Activated CD4-positive, alpha-beta T cell treated with anti-CD3 and anti-CD28 coated beads, Interleukin-10, Interleukin-2, amounts not matched to agents 100 ng/mL and 50 ng/mL, durations not matched to agents 16 hours and 8 hours (primary cell): ENCODE results near the gene KIAA1328.
"Not testable (repeated sequence)": the region's sequence is repeated elsewhere in the genome, so short reads cannot be mapped to it uniquely, and the experiment has no call there.

Experiments used
- DNase-seq: peaks from one replicate; pipeline ENCODE4 v3.0.0-alpha.2; 2020

Gene KIAA1328

DNA sequence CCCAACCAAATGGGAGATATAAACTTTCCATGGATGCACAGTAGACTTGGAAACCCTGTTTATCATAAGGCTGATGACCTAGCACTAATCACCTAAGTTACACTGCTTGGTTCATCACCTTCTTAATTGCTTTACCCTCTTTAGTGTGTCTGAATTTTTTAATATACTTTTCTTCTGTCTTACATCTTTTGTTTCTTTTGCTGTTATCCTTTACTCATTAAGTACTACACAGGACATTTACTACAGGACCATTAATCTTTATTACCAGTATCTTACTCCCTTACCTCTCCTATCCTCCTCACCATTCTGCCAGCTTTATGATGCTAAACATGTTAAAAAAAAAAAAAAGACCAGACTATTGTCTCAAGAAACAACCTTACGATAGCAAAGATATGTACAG lies 333.6 kb downstream of the KIAA1328 start:
- no peak for DNase-seq

GRCh38 chr18:37163119-37163518 lies 334.2 kb downstream of the KIAA1328 start:
- DNase-seq = no peak

DNA sequence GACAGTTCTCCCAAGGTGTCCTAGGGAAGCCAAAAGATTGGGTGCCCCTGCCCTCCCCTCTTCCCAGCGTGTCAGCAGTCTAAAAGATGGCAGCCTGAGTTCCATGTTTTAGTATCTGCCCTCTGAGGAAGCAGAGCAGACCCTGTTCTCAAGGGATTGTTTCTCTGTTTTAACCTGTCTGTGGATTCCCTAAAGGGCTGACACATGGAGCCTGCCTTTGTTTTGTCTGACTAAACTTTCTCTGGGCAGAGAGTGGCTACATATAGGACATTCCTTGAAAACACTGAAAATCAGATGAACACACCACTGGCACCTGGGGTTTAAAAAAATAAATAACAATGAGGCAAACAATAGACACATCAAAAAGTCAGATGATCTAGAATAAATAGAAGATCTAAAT lies 337.6 kb downstream of the KIAA1328 start:
- no peak for DNase-seq

GRCh38 chr18:37166966-37167365 lies 338.0 kb downstream of the KIAA1328 start:
- not testable (repeated sequence) for DNase-seq

- DNase-seq = no peak
Observed at GRCh38 chr18:37170984-37171383, 342.1 kb downstream of the KIAA1328 start.

GRCh38 chr18:37173384-37173783 lies 344.5 kb downstream of the KIAA1328 start:
- DNase-seq = no peak

DNA sequence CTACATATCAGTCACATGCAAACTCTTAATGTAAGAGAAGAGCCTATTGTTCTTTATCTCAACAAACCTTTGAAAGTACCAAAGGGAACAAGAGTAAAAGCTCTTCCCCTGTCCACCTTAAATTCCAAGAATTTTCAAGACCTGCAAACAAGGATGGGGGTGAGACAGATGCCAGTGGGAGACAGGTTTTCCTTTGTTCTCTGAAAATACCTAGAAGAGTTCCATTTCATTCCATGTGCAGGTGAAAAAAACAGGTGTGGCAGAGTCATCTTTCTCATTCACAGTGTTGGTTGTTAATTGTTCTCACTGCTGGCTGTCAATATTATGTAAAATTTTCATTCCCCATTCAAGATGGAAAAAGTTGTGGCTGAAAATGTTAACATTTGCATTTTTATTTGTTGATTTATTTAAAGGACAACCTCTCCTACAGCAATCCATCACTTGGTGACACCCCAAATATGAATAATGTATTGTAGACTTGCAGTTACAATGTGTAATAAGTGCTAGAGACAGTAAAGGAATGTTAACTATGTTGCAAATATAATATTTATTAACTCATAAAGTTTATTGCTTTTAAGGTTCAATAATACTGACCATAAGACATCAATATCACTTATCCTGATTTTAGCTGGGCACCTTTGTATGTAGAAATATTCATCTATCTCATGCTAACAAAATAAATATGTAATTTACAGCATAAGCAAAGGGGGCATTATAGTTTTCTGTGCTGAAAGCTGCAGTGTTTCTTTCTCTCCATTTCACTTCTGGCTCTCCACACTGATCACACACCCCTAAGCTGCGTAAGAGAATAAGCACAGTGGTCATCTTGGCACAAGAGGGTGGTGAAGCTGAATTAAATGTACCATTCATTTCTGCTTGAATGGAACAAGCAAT lies 347.0 kb downstream of the KIAA1328 start:
- no peak for DNase-seq

GRCh38 chr18:37176621-37176934 lies 347.7 kb downstream of the KIAA1328 start:
- no peak for DNase-seq

GRCh38 chr18:37179384-37179783 lies 350.5 kb downstream of the KIAA1328 start:
- DNase-seq = no peak

GRCh38 chr18:37180086-37180485 lies 351.2 kb downstream of the KIAA1328 start:
- no peak for DNase-seq

- DNase-seq = no peak
Observed at GRCh38 chr18:37182340-37183135, 353.6 kb downstream of the KIAA1328 start.

- no peak for DNase-seq
Observed at GRCh38 chr18:37184209-37184868, 355.4 kb downstream of the KIAA1328 start.

DNA sequence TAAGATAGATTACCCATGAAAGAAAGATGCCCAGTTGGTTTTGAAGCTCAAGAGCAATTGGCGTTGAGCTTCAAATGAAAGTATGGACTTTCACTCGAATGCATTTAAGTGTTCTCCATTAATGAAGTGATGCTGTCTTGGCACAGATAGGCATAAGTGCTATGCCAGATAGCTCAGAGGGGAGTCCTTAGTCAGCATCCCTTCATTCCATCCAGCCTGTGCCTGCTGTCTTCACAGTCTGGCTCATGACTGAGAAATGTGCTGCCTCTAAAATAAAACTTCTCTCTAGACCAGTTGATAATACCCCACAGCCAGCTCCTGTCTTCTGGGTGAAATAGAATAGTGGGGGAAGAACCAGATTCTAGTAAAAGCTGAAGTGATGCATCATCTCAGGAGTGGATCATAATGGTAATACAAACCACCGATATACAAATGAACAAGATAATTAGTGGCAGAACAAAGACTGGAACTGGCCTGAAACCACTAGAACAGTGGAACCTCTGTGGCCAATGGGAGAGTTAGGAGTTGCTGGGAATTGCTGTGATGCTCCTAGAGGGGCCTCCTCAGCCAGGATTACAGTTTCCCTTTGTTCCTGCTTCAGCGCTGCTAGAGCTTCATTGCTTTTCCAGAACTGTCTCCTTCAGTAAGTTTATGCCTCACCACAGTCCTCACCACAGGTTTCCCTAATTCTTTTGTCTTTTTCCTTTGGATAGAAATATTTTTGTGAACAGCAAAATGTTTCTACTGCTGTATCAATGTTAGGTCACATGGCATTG lies 359.3 kb downstream of the KIAA1328 start:
- DNase-seq = no peak

GRCh38 chr18:37199741-37200140 lies 370.8 kb downstream of the KIAA1328 start:
- DNase-seq = no peak

GRCh38 chr18:37207343-37207742 lies 378.4 kb downstream of the KIAA1328 start:
- DNase-seq = no peak

DNA sequence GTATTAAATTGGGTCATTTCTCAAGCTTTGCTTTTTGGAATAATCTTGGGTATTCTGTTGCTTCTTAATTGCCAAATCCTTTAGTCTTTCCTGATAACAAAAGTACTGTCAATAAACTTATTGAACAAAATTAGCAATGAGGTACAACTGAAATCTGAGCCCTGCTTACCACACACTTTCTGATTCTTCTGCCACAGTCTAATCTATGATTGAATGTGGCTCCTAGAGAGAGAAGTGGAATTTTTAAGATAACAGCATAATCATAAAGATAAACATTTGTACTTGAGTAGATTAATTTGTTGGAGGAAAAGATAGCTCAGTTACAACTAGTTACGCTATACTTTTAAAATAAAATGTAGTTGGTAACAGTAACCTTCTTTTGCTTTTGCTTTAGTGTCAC lies 381.9 kb downstream of the KIAA1328 start:
- no peak for DNase-seq

DNA sequence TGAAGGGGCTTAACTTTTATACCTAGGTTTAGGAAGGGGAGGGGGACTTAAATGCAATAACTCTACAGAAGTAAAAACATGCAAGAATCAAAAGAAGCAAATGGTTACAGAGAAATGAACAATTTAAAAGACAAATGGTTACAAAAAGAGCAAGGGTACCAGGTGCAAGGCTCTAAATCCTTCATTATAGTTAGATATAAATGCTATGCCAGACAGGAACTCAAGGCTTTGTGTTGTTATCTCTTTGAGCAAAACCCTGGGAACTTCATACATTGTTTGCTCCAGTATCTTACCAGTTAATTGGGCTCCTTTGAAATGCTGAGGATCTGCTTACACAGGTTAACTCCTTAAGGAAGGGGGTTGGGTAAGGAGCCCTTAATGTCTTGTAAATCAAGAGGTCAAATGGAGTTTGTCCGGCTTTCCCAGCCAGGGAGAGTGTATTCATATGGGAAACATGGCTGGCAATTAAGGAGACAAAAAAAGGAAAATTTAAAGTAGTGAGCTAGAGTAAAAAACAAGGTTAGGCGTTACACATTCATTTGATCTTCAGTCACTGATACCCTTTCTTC lies 389.2 kb downstream of the KIAA1328 start:
- DNase-seq = no peak

DNA sequence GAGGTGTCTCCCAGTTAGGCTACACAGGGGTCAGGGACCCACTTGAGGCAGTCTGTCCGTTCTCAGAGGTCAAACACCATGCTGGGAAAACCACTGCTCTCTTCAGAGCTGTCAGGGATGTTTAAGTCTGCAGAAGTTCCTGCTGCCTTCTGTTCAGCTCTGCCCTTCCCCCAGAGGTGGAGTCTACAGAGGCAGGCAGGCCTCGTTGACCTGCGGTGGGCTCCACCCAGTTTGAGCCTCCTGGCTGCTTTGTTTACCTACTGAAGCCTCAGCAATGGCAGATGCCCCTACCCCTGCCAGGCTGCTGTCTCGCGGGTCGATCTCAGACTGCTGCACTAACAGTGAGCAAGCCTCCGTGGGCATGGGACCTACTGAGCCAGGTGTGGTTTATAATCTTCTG lies 390.3 kb downstream of the KIAA1328 start:
- no peak for DNase-seq

GRCh38 chr18:37222354-37222998 lies 393.5 kb downstream of the KIAA1328 start:
- no peak for DNase-seq

DNA sequence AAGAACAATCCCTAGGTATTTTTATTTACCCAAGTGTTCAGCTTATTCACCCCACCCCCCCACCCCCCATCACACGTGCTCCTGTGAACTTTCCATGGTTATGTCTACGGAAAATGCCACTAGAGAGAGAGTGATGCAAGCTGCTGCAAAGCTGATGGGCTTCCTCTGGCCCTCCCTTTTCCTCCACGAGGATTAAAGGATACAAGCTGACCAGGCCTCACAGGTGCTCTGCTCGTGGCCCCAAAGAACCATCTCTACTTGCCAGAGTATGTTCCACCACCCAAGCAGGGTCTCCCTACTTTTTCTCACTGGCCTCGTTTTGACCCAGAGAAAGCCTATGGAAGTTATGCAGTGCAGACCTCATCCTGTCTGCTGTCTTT lies 394.1 kb downstream of the KIAA1328 start:
- no peak for DNase-seq

DNA sequence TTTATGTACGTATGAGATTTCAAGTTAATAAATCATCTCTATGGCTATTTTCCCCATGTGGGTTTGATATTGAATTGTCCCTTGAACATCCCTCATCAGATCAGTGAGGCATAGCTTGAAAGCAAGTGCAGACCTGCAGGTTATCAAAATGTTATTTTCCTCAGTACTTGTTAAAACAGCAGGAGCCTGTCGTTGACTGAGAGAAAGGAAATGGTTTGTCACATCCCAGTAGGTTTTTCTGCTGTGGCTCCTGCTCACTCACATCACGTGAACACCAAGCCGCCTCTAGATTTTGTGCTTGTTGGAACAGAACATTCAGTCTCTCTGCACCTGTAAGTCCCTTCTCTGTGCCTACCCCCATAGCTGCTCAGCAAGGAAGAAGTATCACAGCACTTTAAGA lies 396.4 kb downstream of the KIAA1328 start:
- DNase-seq = no peak

GRCh38 chr18:37230768-37231167 lies 401.8 kb downstream of the KIAA1328 start:
- no peak for DNase-seq
